HG03432 (cell line): ENCODE data around the gene RGL3.
"Not testable (repeated sequence)": the region's sequence is repeated elsewhere in the genome, so short reads cannot be mapped to it uniquely, and the experiment has no call there.

ENCODE experiments used
- ATAC-seq: cut with Tn5 transposase; IDR thresholded peaks from one replicate; pipeline ENCODE4 v1.9.1; 2021; ENCODE audit warnings: mild to moderate bottlenecking, moderate library complexity; ENCODE audit not compliant: unreplicated experiment

RGL3 gene

GRCh38 chr19:11384778-11385129 lies 34.4 kb downstream of the RGL3 start:
- ATAC-seq, result no peak

- ATAC-seq, result no peak
Measured at GRCh38 chr19:11383706-11384048, 35.4 kb downstream of the RGL3 start.

- ATAC-seq, result no peak
Measured at GRCh38 chr19:11382898-11383705, 36.0 kb downstream of the RGL3 start.

- ATAC-seq, result peak; percentile 68
Measured at GRCh38 chr19:11380653-11381537, 38.2 kb downstream of the RGL3 start.

- ATAC-seq, result no peak
Measured at GRCh38 chr19:11379857-11380350, 39.2 kb downstream of the RGL3 start.

GRCh38 chr19:11379269-11379845 lies 39.8 kb downstream of the RGL3 start:
- not testable (repeated sequence) for ATAC-seq

GRCh38 chr19:11378319-11379189 lies 40.6 kb downstream of the RGL3 start:
- ATAC-seq, result no peak

- no peak for ATAC-seq
Measured at GRCh38 chr19:11377756-11378155, 41.4 kb downstream of the RGL3 start.

- ATAC-seq, result no peak
Measured at GRCh38 chr19:11377237-11377636, 41.9 kb downstream of the RGL3 start.

- ATAC-seq, result peak; percentile 29
Measured at GRCh38 chr19:11375143-11375948, 43.8 kb downstream of the RGL3 start.

- peak; percentile 85 for ATAC-seq
Measured at GRCh38 chr19:11374433-11375142, 44.5 kb downstream of the RGL3 start, which contains the start of gene SWSAP1. TSS of gene SWSAP1 (plus strand) at chr19:11374666. CDS start at chr19:11374681, 15 bp downstream.

- no peak for ATAC-seq
Measured at GRCh38 chr19:11373885-11374432, 45.2 kb downstream of the RGL3 start.

GRCh38 chr19:11373166-11373884 lies 45.8 kb downstream of the RGL3 start:
- no peak for ATAC-seq

- ATAC-seq, result no peak
Measured at GRCh38 chr19:11370744-11371143, 48.4 kb downstream of the RGL3 start.

- ATAC-seq, result no peak
Measured at GRCh38 chr19:11367528-11367927, 51.6 kb downstream of the RGL3 start.

GRCh38 chr19:11365557-11366117 lies 53.5 kb downstream of the RGL3 start:
- ATAC-seq, result no peak

GRCh38 chr19:11364935-11365334 lies 54.2 kb downstream of the RGL3 start:
- no peak for ATAC-seq
